GM12873 (cell line): ENCODE data around the gene LRRC4.

ENCODE experiments used
- CTCF ChIP-seq: IDR thresholded peaks from 2 replicates; pipeline ENCODE4 v1.5.1; 2012; ENCODE audit warnings: low read depth, mild to moderate bottlenecking, moderate library complexity, low read length, control low read depth; ENCODE audit not compliant: insufficient read depth; ENCODE audit errors: missing control alignments

The LRRC4 gene

GRCh38 chr7:128031901-128032604 lies 816 bp upstream of the LRRC4 start:
- TF ChIP-seq CTCF = peak; percentile 9

- TF ChIP-seq CTCF = no peak
These were observed 979 bp downstream of the LRRC4 start for GRCh38 chr7:128030263-128030653.

GRCh38 chr7:128029405-128029995 lies 1.7 kb downstream of the LRRC4 start:
- no peak for TF ChIP-seq CTCF

GRCh38 chr7:128027485-128027980 lies 3.7 kb downstream of the LRRC4 start:
- no peak for TF ChIP-seq CTCF

- no peak for TF ChIP-seq CTCF
These were observed 4.7 kb downstream of the LRRC4 start for GRCh38 chr7:128026551-128026950.

GRCh38 chr7:128025819-128026218 lies 5.4 kb downstream of the LRRC4 start:
- no peak for TF ChIP-seq CTCF

- no peak for TF ChIP-seq CTCF
These were observed 5.9 kb downstream of the LRRC4 start for GRCh38 chr7:128025380-128025779.
